ENCODE data around the gene KCND2.
"Not testable (repeated sequence)": the region's sequence is repeated elsewhere in the genome, so short reads cannot be mapped to it uniquely, and the experiment has no call there.

Gene KCND2

GRCh38 chr7:120733835-120734234, 460.9 kb downstream of the KCND2 start:
- in situ Hi-C loops (cut with MboI; ENCODE audit: low sequenced_read_pairs), result no loop called here

- in situ Hi-C loops (cut with MboI; ENCODE audit: low sequenced_read_pairs), result no loop called here
Measured at GRCh38 chr7:120735791-120736190, 462.8 kb downstream of the KCND2 start.

- in situ Hi-C loops (cut with MboI; ENCODE audit: low sequenced_read_pairs), result no loop called here
Measured at GRCh38 chr7:120738816-120739215, 465.8 kb downstream of the KCND2 start.

DNA sequence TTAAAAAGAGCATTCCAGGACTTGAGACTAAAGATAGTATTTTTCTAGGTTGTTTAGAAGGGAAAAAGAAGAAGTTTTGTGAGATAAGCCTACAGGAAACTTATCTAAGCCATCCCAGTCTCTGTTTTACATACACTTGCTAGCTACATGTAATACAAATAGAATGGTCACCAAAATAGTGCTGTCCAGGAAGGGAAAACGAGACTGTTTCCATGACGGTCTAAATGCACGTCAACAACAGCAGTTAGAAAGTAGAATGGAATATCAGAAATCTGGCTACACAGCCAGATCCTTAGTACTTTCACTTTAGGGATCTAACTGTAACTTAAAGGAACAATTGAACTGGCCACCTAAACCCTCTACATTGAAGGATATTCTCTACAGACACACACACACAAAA, 467.4 kb downstream of the KCND2 start:
- in situ Hi-C loops (cut with MboI; ENCODE audit: low sequenced_read_pairs), result no loop called here

- in situ Hi-C loops (cut with MboI; ENCODE audit: low sequenced_read_pairs), result no loop called here
Measured at GRCh38 chr7:120741371-120742042, 468.5 kb downstream of the KCND2 start.

DNA sequence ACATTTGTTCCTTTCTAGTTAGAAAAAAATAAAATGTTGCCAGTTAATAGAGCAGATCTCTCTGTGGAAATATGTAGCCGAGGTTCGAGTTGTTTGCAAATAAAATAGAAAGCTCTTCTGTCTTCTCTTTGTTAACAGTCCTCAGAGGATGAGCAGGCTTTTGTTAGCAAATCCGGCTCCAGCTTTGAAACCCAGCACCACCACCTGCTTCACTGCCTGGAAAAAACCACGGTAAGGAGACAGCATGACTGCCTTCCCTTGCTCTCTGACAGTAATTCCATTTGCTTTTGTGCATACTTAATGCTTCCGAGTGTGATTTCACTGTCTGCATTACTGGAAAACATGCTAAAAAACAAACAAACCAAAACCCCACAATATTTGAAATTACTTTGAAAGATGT, 469.4 kb downstream of the KCND2 start:
- in situ Hi-C loops (cut with MboI; ENCODE audit: low sequenced_read_pairs), result no loop called here

DNA sequence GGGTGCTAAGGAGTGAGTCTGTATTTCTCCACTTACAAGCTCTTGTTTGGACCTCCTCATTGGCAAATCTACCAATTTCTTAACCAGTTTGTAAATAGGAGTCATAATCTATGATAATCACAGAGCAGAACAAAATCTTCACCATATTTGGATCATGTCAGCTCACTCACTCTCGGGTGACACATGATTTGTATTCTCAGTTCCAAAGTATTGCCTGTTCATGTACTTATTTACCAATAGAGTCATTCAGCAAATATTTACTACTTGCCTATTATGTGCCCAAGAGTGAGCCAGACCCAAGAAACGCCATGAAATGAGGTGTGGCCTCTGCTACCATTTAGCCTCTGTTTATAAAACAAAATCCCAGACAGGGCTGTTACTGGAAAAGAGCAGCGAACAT, 470.2 kb downstream of the KCND2 start:
- in situ Hi-C loops (cut with MboI; ENCODE audit: low sequenced_read_pairs), result no loop called here

DNA sequence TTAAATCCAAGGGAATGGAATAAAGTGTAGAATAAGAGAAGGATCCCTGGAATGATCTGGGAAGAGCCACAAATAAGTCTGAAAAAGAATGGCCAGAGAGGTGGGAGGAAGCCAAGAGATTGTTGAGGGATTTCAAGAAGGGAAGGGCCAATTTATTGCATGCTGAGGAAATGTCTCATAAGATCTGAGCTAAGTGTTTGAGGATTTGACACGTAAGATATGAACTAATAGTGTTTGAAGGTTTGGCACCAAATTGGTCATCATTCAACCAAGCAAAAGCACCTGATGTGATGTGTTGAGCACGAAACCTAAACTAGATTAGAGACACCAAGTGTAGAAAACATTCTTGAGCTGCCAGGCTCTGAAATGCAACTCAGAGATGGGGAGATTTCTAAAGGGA, 487.1 kb downstream of the KCND2 start:
- in situ Hi-C loops (cut with MboI; ENCODE audit: low sequenced_read_pairs), result no loop called here

- in situ Hi-C loops (cut with MboI; ENCODE audit: low sequenced_read_pairs), result no loop called here
Measured at GRCh38 chr7:120760851-120761250, 487.9 kb downstream of the KCND2 start.

- in situ Hi-C loops (cut with MboI; ENCODE audit: low sequenced_read_pairs), result no loop called here
Measured at GRCh38 chr7:120770206-120770605, 497.2 kb downstream of the KCND2 start.

DNA sequence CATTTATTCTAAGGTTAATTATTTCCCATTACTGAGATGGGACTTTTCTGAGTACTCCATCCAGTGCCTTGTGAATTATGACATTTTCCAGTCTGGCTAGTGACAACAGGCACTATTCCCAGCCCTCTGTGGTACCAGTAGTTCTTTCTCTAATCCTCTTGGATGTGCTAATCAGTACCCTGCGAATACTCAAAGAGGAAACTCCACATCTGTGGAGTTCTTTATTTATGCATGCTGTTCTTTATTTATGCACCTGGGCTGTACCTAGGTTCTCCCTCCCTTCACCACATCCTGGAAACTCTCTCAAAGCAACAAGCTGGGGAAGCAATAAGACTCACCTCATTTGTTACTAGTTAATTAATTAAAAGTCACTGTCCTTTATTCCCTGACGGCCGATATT, 501.5 kb downstream of the KCND2 start:
- in situ Hi-C loops (cut with MboI; ENCODE audit: low sequenced_read_pairs), result no loop called here

DNA sequence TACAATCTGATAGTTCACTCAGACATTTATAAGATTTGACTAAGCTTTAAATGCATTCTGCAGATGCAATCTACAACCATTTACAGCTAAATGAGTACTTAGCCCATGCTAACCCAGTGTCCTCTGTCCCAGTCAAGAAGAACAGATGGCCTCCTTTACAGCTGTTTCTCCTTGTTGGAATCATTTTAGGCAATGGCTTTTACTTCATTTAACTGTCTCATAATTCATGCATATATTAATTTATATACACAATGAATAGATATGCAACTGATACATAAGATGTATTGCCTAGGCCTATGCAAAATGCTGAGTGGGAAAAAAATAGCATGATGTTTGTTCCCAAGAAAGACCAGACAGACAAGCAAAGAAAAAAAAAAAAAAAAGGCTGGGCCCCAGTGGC, 502.8 kb downstream of the KCND2 start:
- in situ Hi-C loops (cut with MboI; ENCODE audit: low sequenced_read_pairs), result no loop called here

DNA sequence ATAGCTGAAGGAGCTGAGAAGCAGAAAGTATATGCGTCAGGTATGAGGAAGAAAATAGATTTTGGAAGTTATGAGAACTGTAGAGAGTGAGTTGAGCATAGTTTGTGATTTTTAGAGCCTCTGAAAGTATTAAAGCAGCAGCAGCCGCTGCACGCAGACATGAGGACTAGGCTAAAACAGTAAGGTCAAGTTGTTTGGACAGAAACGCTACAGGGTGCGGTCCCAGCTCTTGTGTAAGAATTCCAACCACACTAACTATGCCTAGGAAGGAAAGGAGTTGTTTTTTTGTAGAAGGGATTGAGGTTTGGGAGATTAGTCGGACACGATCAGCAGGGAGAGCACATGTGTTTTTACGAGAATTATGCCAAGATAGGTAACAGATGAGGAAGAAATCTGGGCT, 506.1 kb downstream of the KCND2 start:
- in situ Hi-C loops (cut with MboI; ENCODE audit: low sequenced_read_pairs), result not testable (repeated sequence)

- in situ Hi-C loops (cut with MboI; ENCODE audit: low sequenced_read_pairs), result not testable (repeated sequence)
Measured at GRCh38 chr7:120780451-120780850, 507.5 kb downstream of the KCND2 start.

DNA sequence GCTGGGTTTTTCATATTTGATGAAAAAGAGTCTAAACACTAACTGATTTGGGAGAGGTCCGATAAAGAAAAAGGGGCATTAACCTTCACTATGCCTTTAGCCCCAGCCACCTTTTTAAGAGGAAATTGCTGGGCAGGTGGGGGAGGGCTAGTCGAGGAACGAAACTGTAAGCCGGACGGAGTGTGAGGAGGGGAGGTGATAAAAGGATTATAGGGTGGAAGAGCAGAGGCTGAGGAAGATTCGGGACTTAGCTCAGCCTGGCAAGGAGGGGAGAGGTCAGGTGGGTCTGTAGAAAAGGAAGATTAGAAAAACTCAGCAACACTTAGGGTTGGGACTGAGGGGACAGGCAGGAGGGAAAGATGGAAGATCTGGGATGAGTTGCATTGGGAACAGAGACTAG, 508.0 kb downstream of the KCND2 start:
- in situ Hi-C loops (cut with MboI; ENCODE audit: low sequenced_read_pairs), result no loop called here

DNA sequence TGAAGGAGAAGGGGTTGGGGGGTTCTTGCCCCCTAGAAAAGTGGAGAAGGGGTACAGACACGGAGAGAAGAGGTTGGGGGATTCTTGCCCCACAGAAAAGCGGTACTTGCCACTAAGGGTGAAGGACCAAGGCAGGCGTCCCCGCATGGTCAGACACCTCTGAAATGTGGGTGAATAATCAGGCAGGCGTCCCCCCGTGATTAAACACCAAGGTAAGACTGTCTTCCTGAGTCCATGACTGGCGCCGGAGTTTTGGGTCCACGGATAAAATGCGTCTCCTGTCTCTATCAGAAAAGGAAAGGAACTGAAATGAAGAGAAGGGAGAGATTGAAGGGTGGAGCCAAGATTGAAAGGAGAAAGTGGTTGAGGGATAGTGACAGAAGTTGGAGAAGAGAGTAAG, 508.9 kb downstream of the KCND2 start:
- in situ Hi-C loops (cut with MboI; ENCODE audit: low sequenced_read_pairs), result not testable (repeated sequence)

DNA sequence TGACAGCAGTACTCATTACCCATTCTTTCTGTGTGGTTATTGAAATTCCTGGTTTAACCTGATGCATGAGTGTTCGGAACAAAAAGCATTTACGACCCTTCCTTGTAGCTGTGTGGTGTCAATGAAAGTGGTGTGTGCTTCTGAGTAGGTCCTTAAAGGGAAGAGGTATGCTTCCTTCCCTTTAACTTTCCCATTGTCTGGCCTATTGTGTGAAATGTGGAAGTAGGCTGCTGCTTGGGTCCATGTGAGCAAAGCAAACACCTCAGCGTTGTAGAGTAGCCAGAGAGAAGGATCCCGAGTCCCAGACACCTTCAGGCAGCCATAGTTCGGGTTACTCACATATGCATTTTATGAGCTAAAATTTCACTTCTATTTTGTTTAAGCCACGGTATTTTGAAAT, 510.3 kb downstream of the KCND2 start:
- in situ Hi-C loops (cut with MboI; ENCODE audit: low sequenced_read_pairs), result no loop called here

DNA sequence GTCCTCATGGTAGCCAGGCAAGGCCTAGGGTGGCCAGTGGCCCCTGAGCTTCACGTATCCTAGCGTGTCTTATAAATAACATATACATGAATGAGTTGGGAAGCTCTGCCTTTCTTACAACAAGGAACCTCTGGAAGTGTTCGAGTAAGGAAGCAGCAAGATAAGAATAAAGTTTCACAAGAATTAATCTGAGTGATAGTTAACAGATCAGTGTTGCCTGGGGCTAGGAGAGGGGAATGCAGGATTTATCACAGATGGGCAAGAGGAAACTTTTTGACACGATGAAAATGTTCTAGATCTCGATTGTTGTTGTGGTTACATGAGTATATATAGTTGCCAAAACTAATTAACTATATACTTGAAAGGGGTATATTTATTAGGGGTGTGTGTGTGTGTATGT, 510.7 kb downstream of the KCND2 start:
- in situ Hi-C loops (cut with MboI; ENCODE audit: low sequenced_read_pairs), result no loop called here

DNA sequence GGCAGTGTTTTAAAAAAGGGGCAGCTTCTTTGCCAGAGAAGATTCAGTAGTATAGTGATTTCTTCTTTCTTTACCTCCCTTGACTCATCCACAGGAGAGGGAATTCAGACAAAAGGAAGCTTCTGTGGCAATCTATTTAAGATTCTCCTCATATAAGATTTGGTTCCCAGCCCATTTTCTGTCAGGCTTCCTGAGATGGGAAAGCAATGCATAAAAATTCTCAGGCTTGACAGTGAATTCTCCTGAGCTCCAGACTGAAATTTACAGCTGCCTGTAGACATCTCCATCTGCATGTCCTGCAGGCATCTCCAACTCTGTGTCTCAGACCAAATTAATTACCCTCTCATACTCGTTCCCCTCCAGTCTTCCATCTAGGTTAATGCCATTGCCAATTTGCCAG, 512.1 kb downstream of the KCND2 start:
- in situ Hi-C loops (cut with MboI; ENCODE audit: low sequenced_read_pairs), result no loop called here

DNA sequence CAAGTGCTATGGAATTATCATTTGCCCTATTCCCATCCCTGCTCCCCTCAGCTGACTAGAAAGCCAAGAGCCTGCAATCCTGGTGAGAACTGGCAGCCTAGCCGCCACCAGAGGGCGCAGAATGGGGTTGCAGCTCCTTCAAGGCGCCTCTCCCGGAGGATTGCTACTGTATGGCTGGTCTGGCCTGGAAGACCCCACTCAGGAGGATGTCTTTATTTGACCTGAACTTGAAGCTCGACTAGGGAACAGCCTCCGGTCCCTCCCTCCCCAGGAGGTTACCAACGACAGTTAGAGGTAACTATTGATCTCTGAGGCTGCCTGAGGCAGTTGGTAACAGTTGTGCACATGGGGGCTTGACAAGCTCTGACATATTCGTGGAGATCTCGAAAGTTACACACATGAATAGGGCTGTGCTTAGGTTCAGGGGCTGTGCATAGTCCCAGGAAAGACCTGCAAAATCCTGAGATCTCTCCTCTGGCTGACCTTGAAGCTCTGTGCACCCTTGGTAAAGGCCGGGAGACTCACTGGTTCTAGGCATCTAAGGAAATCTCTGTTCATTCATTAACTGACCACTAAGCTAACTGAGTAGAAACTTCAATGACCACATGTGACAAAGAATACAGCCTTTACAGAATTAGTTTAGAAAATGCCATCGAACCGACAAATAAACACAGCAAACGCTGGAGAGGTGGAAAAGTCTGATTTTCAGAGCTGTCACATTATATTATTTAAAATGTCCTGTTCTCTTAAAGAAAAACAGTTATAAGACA, 519.3 kb downstream of the KCND2 start:
- in situ Hi-C loops (cut with MboI; ENCODE audit: low sequenced_read_pairs), result no loop called here

GRCh38 chr7:120792861-120793130, 519.8 kb downstream of the KCND2 start:
- in situ Hi-C loops (cut with MboI; ENCODE audit: low sequenced_read_pairs), result no loop called here

DNA sequence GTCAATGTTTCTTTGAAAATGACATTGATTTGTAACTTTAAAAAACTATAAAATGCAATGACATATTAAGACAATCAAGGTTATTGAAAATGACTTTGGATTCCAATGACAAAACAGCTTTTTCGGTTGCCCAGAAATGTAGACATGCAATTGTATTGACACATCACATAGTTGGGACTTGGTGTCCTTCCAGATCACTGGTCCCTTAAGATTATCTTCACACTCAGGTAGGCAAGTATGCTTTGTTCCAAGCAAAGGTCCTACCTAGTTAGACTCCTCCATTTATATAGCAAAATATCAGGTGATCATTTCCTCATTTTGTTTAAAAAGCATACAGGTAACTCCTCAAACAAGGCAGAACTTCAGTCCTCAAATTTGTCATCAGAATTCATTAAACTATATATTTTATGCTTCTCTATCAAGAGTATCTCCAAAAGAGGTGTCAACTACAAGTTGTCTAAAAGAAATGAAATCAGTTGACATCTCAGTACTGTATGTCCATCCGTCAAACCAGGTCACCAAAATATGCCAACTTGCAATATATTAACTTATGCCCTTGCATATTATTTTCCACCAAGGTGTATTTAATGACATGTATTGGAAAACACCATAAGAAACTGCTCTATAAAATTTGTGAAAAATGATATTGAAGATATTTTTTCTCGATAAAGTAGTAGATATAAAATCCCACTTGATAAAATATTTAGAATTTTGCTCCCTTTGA, 520.4 kb downstream of the KCND2 start:
- in situ Hi-C loops (cut with MboI; ENCODE audit: low sequenced_read_pairs), result no loop called here

Data from hTERT RPE-1 (cell line).